ENCODE results near the gene UHMK1. TPM values are rescaled to one million over a fixed set of nuclear protein-coding genes. Genes with fewer than 3 reads are reported as not detected.

The UHMK1 gene
- total RNA-seq, 2 donors from 2014 or later: 48.7 to 57.9 TPM

GRCh38 chr1:162538815-162539431, 41.3 kb downstream of the UHMK1 start:
- DNase-seq: no peak
- no peak for ATAC-seq
- H3K9me3 ChIP-seq (ENCODE audit: control insufficient read depth, low read length, poor library complexity, severe bottlenecking): no peaks in the 10 kb centered on the region
- H3K27me3 Mint-ChIP-seq: no peaks in the 10 kb centered on the region
- peaks cover 2% of the 10 kb centered on the region for H3K4me1 Mint-ChIP-seq
- no peak overlapping the region for H3K4me3 Mint-ChIP-seq
- H3K36me3 Mint-ChIP-seq (ENCODE audit: low read depth): no peaks in the 10 kb centered on the region
- no peak overlapping the region for H3K27ac Mint-ChIP-seq

- H3K9me3 ChIP-seq (ENCODE audit: control insufficient read depth, low read length, poor library complexity, severe bottlenecking): no peaks in the 10 kb centered on the region
- peaks cover 2% of the 10 kb centered on the region for H3K4me1 Mint-ChIP-seq
- DNase-seq (no peak), ATAC-seq (no peak)
- H3K4me3 Mint-ChIP-seq: no peak overlapping the region
- no peak overlapping the region for H3K27ac Mint-ChIP-seq
- H3K27me3 Mint-ChIP-seq: no peaks in the 10 kb centered on the region
- H3K36me3 Mint-ChIP-seq (ENCODE audit: low read depth): no peaks in the 10 kb centered on the region
Observed at GRCh38 chr1:162541619-162542141, 44.1 kb downstream of the UHMK1 start.

- H3K27me3 Mint-ChIP-seq: no peaks in the 10 kb centered on the region
- ATAC-seq: no peak
- H3K4me1 Mint-ChIP-seq: peaks cover 2% of the 10 kb centered on the region
- DNase-seq: no peak
- no peaks in the 10 kb centered on the region for H3K9me3 ChIP-seq (ENCODE audit: control insufficient read depth, low read length, poor library complexity, severe bottlenecking)
- H3K4me3 Mint-ChIP-seq: no peak overlapping the region
- no peak overlapping the region for H3K27ac Mint-ChIP-seq
- no peaks in the 10 kb centered on the region for H3K36me3 Mint-ChIP-seq (ENCODE audit: low read depth)
Observed at GRCh38 chr1:162543228-162543627, 45.6 kb downstream of the UHMK1 start.

GRCh38 chr1:162548170-162548569, 50.6 kb downstream of the UHMK1 start:
- H3K4me1 Mint-ChIP-seq: no peaks in the 10 kb centered on the region
- H3K36me3 Mint-ChIP-seq (ENCODE audit: low read depth): no peaks in the 10 kb centered on the region
- DNase-seq: no peak
- no peak overlapping the region for H3K4me3 Mint-ChIP-seq
- no peak overlapping the region for H3K27ac Mint-ChIP-seq
- no peaks in the 10 kb centered on the region for H3K9me3 ChIP-seq (ENCODE audit: control insufficient read depth, low read length, poor library complexity, severe bottlenecking)
- no peaks in the 10 kb centered on the region for H3K27me3 Mint-ChIP-seq
- no peak for ATAC-seq

- Mint-ChIP-seq H3K27me3 (no peaks in the 10 kb centered on the region), H3K4me1 (no peaks in the 10 kb centered on the region), H3K4me3 (no peak overlapping the region), H3K27ac (no peak overlapping the region), H3K36me3 (ENCODE audit: low read depth) (no peaks in the 10 kb centered on the region)
- DNase-seq: no peak
- no peak for ATAC-seq
- H3K9me3 ChIP-seq (ENCODE audit: control insufficient read depth, low read length, poor library complexity, severe bottlenecking): no peaks in the 10 kb centered on the region
Observed at GRCh38 chr1:162549001-162549400, 51.4 kb downstream of the UHMK1 start.

- H3K36me3 Mint-ChIP-seq (ENCODE audit: low read depth): no peaks in the 10 kb centered on the region
- H3K4me3 Mint-ChIP-seq: no peak overlapping the region
- H3K27me3 Mint-ChIP-seq: no peaks in the 10 kb centered on the region
- DNase-seq (no peak), ATAC-seq (no peak)
- H3K27ac Mint-ChIP-seq: no peak overlapping the region
- no peaks in the 10 kb centered on the region for H3K4me1 Mint-ChIP-seq
- no peaks in the 10 kb centered on the region for H3K9me3 ChIP-seq (ENCODE audit: control insufficient read depth, low read length, poor library complexity, severe bottlenecking)
Observed at GRCh38 chr1:162550925-162551324, 53.3 kb downstream of the UHMK1 start.

GRCh38 chr1:162551969-162552683, 54.5 kb downstream of the UHMK1 start:
- Mint-ChIP-seq H3K27me3 (no peaks in the 10 kb centered on the region), H3K36me3 (ENCODE audit: low read depth) (no peaks in the 10 kb centered on the region), H3K4me1 (no peaks in the 10 kb centered on the region), H3K4me3 (no peak overlapping the region), H3K27ac (no peak overlapping the region)
- no peaks in the 10 kb centered on the region for H3K9me3 ChIP-seq (ENCODE audit: control insufficient read depth, low read length, poor library complexity, severe bottlenecking)
- DNase-seq: no peak
- no peak for ATAC-seq

- Mint-ChIP-seq H3K27ac (no peak overlapping the region), H3K27me3 (no peaks in the 10 kb centered on the region), H3K4me3 (no peak overlapping the region)
Observed at GRCh38 chr1:162552684-162553252, 55.1 kb downstream of the UHMK1 start.

GRCh38 chr1:162554258-162554657, 56.6 kb downstream of the UHMK1 start:
- Mint-ChIP-seq H3K36me3 (ENCODE audit: low read depth) (no peaks in the 10 kb centered on the region), H3K4me3 (no peak overlapping the region), H3K4me1 (no peaks in the 10 kb centered on the region), H3K27me3 (no peaks in the 10 kb centered on the region), H3K27ac (peak overlapping the region; percentile 16)
- no peak for DNase-seq
- no peak for ATAC-seq
- no peaks in the 10 kb centered on the region for H3K9me3 ChIP-seq (ENCODE audit: control insufficient read depth, low read length, poor library complexity, severe bottlenecking)

More at GRCh38 chr1:162552684-162553252, 55.1 kb downstream of the UHMK1 start:
- Mint-ChIP-seq H3K4me1 (no peaks in the 10 kb centered on the region), H3K36me3 (ENCODE audit: low read depth) (no peaks in the 10 kb centered on the region)
- no peaks in the 10 kb centered on the region for H3K9me3 ChIP-seq (ENCODE audit: control insufficient read depth, low read length, poor library complexity, severe bottlenecking)
- no peak for ATAC-seq
- DNase-seq: no peak

- H3K9me3 ChIP-seq (ENCODE audit: control insufficient read depth, low read length, poor library complexity, severe bottlenecking): no peaks in the 10 kb centered on the region
- peaks cover 16% of the 10 kb centered on the region for H3K4me1 Mint-ChIP-seq
Observed at GRCh38 chr1:162557536-162557935, 59.9 kb downstream of the UHMK1 start.

GRCh38 chr1:162560303-162561036, 62.9 kb downstream of the UHMK1 start:
- DNase-seq (no peak), ATAC-seq (no peak)
- H3K27me3 Mint-ChIP-seq: no peaks in the 10 kb centered on the region
- peaks cover 33% of the 10 kb centered on the region for H3K4me1 Mint-ChIP-seq
- peak overlapping the region; percentile 94 for H3K27ac Mint-ChIP-seq
- no peaks in the 10 kb centered on the region for H3K36me3 Mint-ChIP-seq (ENCODE audit: low read depth)
- no peaks in the 10 kb centered on the region for H3K9me3 ChIP-seq (ENCODE audit: control insufficient read depth, low read length, poor library complexity, severe bottlenecking)
- peak overlapping the region; percentile 94 for H3K4me3 Mint-ChIP-seq

More at GRCh38 chr1:162557536-162557935, 59.9 kb downstream of the UHMK1 start:
- H3K4me3 Mint-ChIP-seq: no peak overlapping the region
- no peaks in the 10 kb centered on the region for H3K27me3 Mint-ChIP-seq
- H3K36me3 Mint-ChIP-seq (ENCODE audit: low read depth): no peaks in the 10 kb centered on the region
- DNase-seq: no peak
- no peak overlapping the region for H3K27ac Mint-ChIP-seq
- no peak for ATAC-seq

GRCh38 chr1:162561037-162561615, 63.5 kb downstream of the UHMK1 start:
- H3K36me3 Mint-ChIP-seq (ENCODE audit: low read depth): no peaks in the 10 kb centered on the region
- peak overlapping the region; percentile 94 for H3K27ac Mint-ChIP-seq
- no peaks in the 10 kb centered on the region for H3K27me3 Mint-ChIP-seq
- H3K4me3 Mint-ChIP-seq: peak overlapping the region; percentile 94
- DNase-seq: peak; percentile 97 to 98 (median 98)
- H3K4me1 Mint-ChIP-seq: peaks cover 33% of the 10 kb centered on the region
- no peaks in the 10 kb centered on the region for H3K9me3 ChIP-seq (ENCODE audit: control insufficient read depth, low read length, poor library complexity, severe bottlenecking)
- peak; percentile 95 for ATAC-seq

All from T-helper 17 cell (primary cell).